HCT116 (cell line): ENCODE results near the gene TAOK3. TPM values are rescaled to one million over a fixed set of nuclear protein-coding genes. Genes with fewer than 3 reads are reported as not detected.

ENCODE experiments used
- ATAC-seq: fragments of 200-7000 bp; cut with Tn5 transposase; 2 replicates; pipeline ENCODE4 v1.9.1; 2020; ENCODE audit warnings: mild to moderate bottlenecking, moderate library complexity
- BruUV-seq: library from RNA; stranded (reverse); fragments of 400-500 nt; replicated peaks from 2 replicates; lab custom pipeline; 2021; lab: Mats Ljungman, UMichigan
- CTCF ChIA-PET: fragments of 300-600 bp; sonication (Branson Sonifier 250); formaldehyde crosslinking; loops from one replicate; lab custom pipeline; 2021; ENCODE audit warnings: antibody characterized with exemption; lab: Charles Lee
- POLR2A ChIA-PET: fragments of 300-600, 350-600 bp; sonication (Branson Sonifier 250); formaldehyde crosslinking; loops from one replicate; lab custom pipeline; 2021; ENCODE audit warnings: antibody characterized with exemption; lab: Charles Lee
- RAD21 ChIA-PET, 2 experiments: fragments of 300-600 bp; sonication (Branson Sonifier 250); formaldehyde crosslinking; loops; one replicate each; lab custom pipeline; 2023; ENCODE audit warnings: low total read pairs in 2 of 2; ENCODE audit not compliant: uncharacterized antibody in 2 of 2, unreplicated experiment in 2 of 2, low non-redundant PET in 1 of 2; lab: Charles Lee
- DNase-seq: peaks from one replicate; pipeline ENCODE4 v3.0.0-alpha.2; 2010; ENCODE audit warnings: low read depth, low spot score
- H2AFZ ChIP-seq: fragments of 200-600 bp; shearing (Covaris generic), sonication (generic); 2 replicates; pipeline ENCODE4 v1.6.1; 2017; ENCODE audit warnings: low read depth, mixed run types, mixed read lengths, antibody characterized with exemption, low read length; ENCODE audit not compliant: poor library complexity, severe bottlenecking
- H3K27ac ChIP-seq: 2 replicates; pipeline ENCODE4 v1.5.1; 2012; ENCODE audit warnings: low read depth, low read length
- H3K27me3 ChIP-seq: fragments of 200-600 bp; sonication (generic); 2 replicates; pipeline ENCODE4 v1.6.1; 2016; ENCODE audit warnings: mixed run types, low read length, mixed read lengths; ENCODE audit not compliant: insufficient read depth
- H3K36me3 ChIP-seq, 2 experiments: fragments of 200-500 bp in 1 of 2; fragments of 200-600 bp in 1 of 2; sonication (Bioruptor generic) in 1 of 2; sonication (generic) in 1 of 2; 2 replicates each; pipeline versions ENCODE4 v1.5.1 to v1.6.1; 2014 to 2016; ENCODE audit warnings: low read length in 2 of 2, inconsistent platforms in 1 of 2, mixed read lengths in 1 of 2, mixed run types in 1 of 2; ENCODE audit not compliant: insufficient read depth in 2 of 2, control insufficient read depth in 1 of 2
- H3K4me1 ChIP-seq, 2 experiments: fragments of 200-600 bp in 1 of 2; sonication (generic) in 1 of 2; 2 replicates each; pipeline versions ENCODE4 v1.5.1 to v1.6.1; 2012 to 2017; ENCODE audit warnings: low read length in 2 of 2, inconsistent platforms in 1 of 2, mild to moderate bottlenecking in 1 of 2, mixed read lengths in 1 of 2, mixed run types in 1 of 2, moderate library complexity in 1 of 2; ENCODE audit not compliant: insufficient read depth in 2 of 2, control insufficient read depth in 1 of 2
- H3K4me2 ChIP-seq: fragments of 200-600 bp; sonication (generic); 2 replicates; pipeline ENCODE4 v1.6.1; 2017; ENCODE audit warnings: mixed run types, low read length, mixed read lengths
- H3K4me3 ChIP-seq, 2 experiments: fragments of 200-600 bp in 1 of 2; sonication (generic) in 1 of 2; replicated peaks in 1 of 2; 2 replicates each; pipeline ENCODE4 v1.5.1; 2011 to 2016; ENCODE audit warnings: low read length in 2 of 2, control low read depth in 1 of 2, low read depth in 1 of 2, mild to moderate bottlenecking in 1 of 2, mixed read lengths in 1 of 2, mixed run types in 1 of 2
- H3K79me2 ChIP-seq: fragments of 200-600 bp; sonication (generic); 2 replicates; pipeline ENCODE4 v1.6.1; 2017; ENCODE audit warnings: mild to moderate bottlenecking, mixed run types, low read length, moderate library complexity, mixed read lengths; ENCODE audit not compliant: insufficient read depth
- H3K9ac ChIP-seq: fragments of 200-600 bp; sonication (generic); 2 replicates; pipeline ENCODE4 v1.6.1; 2016; ENCODE audit warnings: low read length, mixed read lengths
- H3K9me2 ChIP-seq: fragments of 200-600 bp; sonication (generic), shearing (Covaris generic); 2 replicates; pipeline ENCODE4 v1.6.1; 2017; ENCODE audit warnings: mixed run types, mild to moderate bottlenecking, moderate library complexity; ENCODE audit not compliant: insufficient read depth
- H3K9me3 ChIP-seq, 2 experiments: fragments of 200-500 bp in 1 of 2; fragments of 200-600 bp in 1 of 2; sonication (Bioruptor generic) in 1 of 2; sonication (generic) in 1 of 2; 2 replicates each; pipeline ENCODE4 v1.6.1; 2014 to 2017; ENCODE audit warnings: low read length in 2 of 2, mixed read lengths in 2 of 2, inconsistent platforms in 1 of 2, low read depth in 1 of 2, mild to moderate bottlenecking in 1 of 2, mixed run types in 1 of 2, moderate library complexity in 1 of 2; ENCODE audit not compliant: control insufficient read depth in 1 of 2, insufficient read depth in 1 of 2
- H4K20me1 ChIP-seq: fragments of 200-600 bp; sonication (generic), shearing (Covaris generic); 2 replicates; pipeline ENCODE4 v1.6.1; 2017; ENCODE audit warnings: mixed run types, mild to moderate bottlenecking, moderate library complexity; ENCODE audit not compliant: insufficient read depth
- CBX3 ChIP-seq: IDR thresholded peaks from 2 replicates; pipeline ENCODE4 v1.6.1; 2012; ENCODE audit warnings: low read depth
- CEBPB ChIP-seq: IDR thresholded peaks from 2 replicates; pipeline ENCODE4 v1.6.1; 2012; ENCODE audit warnings: low read depth
- EZH2 ChIP-seq: fragments of 200-600 bp; sonication (generic); IDR thresholded peaks from 2 replicates; pipeline ENCODE4 v1.6.1; 2017; ENCODE audit warnings: antibody characterized with exemption, mixed run types
- EZH2phosphoT487 ChIP-seq: fragments of 200-600 bp; IDR thresholded peaks from 2 replicates; pipeline ENCODE4 v1.6.1; 2018; ENCODE audit warnings: antibody characterized with exemption, borderline replicate concordance
- FOSL1 ChIP-seq: IDR thresholded peaks from 2 replicates; pipeline ENCODE4 v1.6.1; 2012; ENCODE audit warnings: low read depth
- JUND ChIP-seq: IDR thresholded peaks from 2 replicates; pipeline ENCODE4 v1.6.1; 2012
- POLR2A ChIP-seq: IDR thresholded peaks from 2 replicates; pipeline ENCODE4 v1.7.0; 2011; ENCODE audit warnings: borderline replicate concordance; ENCODE audit not compliant: insufficient read depth, insufficient read length; ENCODE audit errors: extremely low read depth
- POLR2AphosphoS5 ChIP-seq: IDR thresholded peaks from 2 replicates; pipeline ENCODE4 v1.6.1; 2011; ENCODE audit warnings: mild to moderate bottlenecking, low read depth, low read length, moderate library complexity
- RAD21 ChIP-seq: IDR thresholded peaks from 2 replicates; pipeline ENCODE4 v1.6.1; 2012; ENCODE audit warnings: low read depth, mild to moderate bottlenecking
- SIN3A ChIP-seq: IDR thresholded peaks from 2 replicates; pipeline ENCODE4 v1.6.1; 2012; ENCODE audit warnings: low read depth
- SP1 ChIP-seq: IDR thresholded peaks from 2 replicates; pipeline ENCODE4 v1.6.1; 2012; ENCODE audit warnings: low read depth
- SRF ChIP-seq: IDR thresholded peaks from 2 replicates; pipeline ENCODE4 v1.6.1; 2012; ENCODE audit warnings: low read depth
- TCF7L2 ChIP-seq: IDR thresholded peaks from 2 replicates; pipeline ENCODE4 v1.7.0; 2011; ENCODE audit warnings: borderline replicate concordance, inconsistent platforms; ENCODE audit not compliant: insufficient read depth, insufficient read length; ENCODE audit errors: extremely low read depth
- YY1 ChIP-seq: IDR thresholded peaks from 2 replicates; pipeline ENCODE4 v1.6.1; 2011; ENCODE audit warnings: low read length, low read depth, moderate library complexity, mild to moderate bottlenecking; ENCODE audit not compliant: insufficient replicate concordance; ENCODE audit errors: extremely low read depth
- ZFX ChIP-seq: fragments of 450-650 bp; IDR thresholded peaks from 2 replicates; pipeline ENCODE4 v1.6.1; 2017
- ZNF274 ChIP-seq: fragments of 200-500 bp; sonication (Bioruptor generic); IDR thresholded peaks from 2 replicates; pipeline ENCODE4 v1.6.1; 2014; ENCODE audit warnings: mild to moderate bottlenecking, low read depth, low read length, inconsistent platforms
- intact Hi-C: fragments of 100-400 bp; cut with micrococcal nuclease; formaldehyde crosslinking; loops from 2 replicates; pipeline ENCODE4 v1.10.0; 2022
- total RNA-seq: library from RNA; stranded (reverse); gene quantifications from one replicate; pipeline ENCODE4 v1.2.1, GENCODE V29; 2021; ENCODE audit not compliant: unreplicated experiment
- TF ChIP-seq, protein P1 (sequence below): IDR thresholded peaks from 2 replicates; pipeline ENCODE4 v1.6.1; 2012
- TF ChIP-seq, protein P2 (sequence below): IDR thresholded peaks from 2 replicates; pipeline ENCODE4 v1.6.1; 2012
- TF ChIP-seq, protein P3 (sequence below), 3 experiments: fragments of 200-600 bp in 1 of 3; sonication (generic) in 1 of 3; IDR thresholded peaks in 2 of 3; conservative IDR thresholded peaks in 1 of 3; 2 replicates each; pipeline ENCODE4 v1.5.1; 2012 to 2017; ENCODE audit warnings: low read depth in 2 of 3, low read length in 2 of 3, antibody characterized with exemption in 1 of 3, borderline replicate concordance in 1 of 3, control low read depth in 1 of 3, mild to moderate bottlenecking in 1 of 3, mixed read lengths in 1 of 3, mixed run types in 1 of 3, moderate library complexity in 1 of 3; ENCODE audit not compliant: insufficient read depth in 1 of 3
- TF ChIP-seq, protein P4 (sequence below): IDR thresholded peaks from 2 replicates; pipeline ENCODE4 v1.6.1; 2012; ENCODE audit warnings: low read depth

Gene TAOK3
- total RNA-seq, 1 experiment from 2014 or later = 10.5 TPM

DNA sequence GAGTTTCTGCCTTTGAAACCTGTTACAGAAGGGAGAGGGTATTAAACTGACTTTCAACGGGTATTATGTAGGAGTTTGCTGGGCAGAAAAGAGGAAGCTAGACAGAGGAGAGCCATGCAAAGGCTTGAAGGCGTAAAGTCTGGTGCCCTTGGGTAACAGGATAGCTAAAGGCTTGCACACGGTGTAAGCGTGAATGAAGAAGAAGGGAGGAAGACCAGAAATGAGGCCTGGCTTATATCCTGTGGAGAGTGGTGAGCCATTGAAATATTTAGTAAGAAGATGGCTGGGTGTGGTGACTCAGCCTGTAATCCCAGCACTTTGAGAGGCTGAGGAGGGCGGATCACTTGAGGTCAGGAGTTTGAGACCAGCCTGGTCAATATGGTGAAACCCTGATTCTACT, 26.2 kb upstream of the TAOK3 start:
- H3K9me2 ChIP-seq = no peaks in the 10 kb centered on the region
- BruUV-seq = no TSS peak
- POLR2A ChIA-PET = no interaction called here

More for the DNA sequence above, 26.2 kb upstream of the TAOK3 start:
- Histone ChIP-seq H4K20me1 (no peaks in the 10 kb centered on the region), H3K4me3 (no peak overlapping the region), H3K9ac (no peak overlapping the region), H3K27me3 (no peaks in the 10 kb centered on the region), H3K36me3 (peaks cover 7 to 17% of the 10 kb centered on the region in 2 experiments; a peak in 3 of 4 replicates), H3K27ac (no peak overlapping the region), H3K4me2 (no peak overlapping the region), H3K79me2 (no peaks in the 10 kb centered on the region), H3K9me3 (no peaks in the 10 kb centered on the region), H2AFZ (no peak overlapping the region), H3K4me1 (no peaks in the 10 kb centered on the region)
- intact Hi-C loops = no loop called here
- ChIA-PET RAD21 (no interaction called here), CTCF (no interaction called here)
- TF ChIP-seq FOSL1 (no peak), CEBPB (no peak), EZH2 (no peak), SIN3A (no peak), RAD21 (no peak), POLR2A (no peak), CBX3 (no peak), ZFX (no peak), TCF7L2 (no peak), ZNF274 (no peak), POLR2AphosphoS5 (no peak), YY1 (no peak), JUND (no peak), SP1 (no peak), EZH2phosphoT487 (no peak), SRF (no peak)
- TF ChIP-seq, protein P1, sequence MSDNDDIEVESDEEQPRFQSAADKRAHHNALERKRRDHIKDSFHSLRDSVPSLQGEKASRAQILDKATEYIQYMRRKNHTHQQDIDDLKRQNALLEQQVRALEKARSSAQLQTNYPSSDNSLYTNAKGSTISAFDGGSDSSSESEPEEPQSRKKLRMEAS = no peak
- TF ChIP-seq, protein P2, sequence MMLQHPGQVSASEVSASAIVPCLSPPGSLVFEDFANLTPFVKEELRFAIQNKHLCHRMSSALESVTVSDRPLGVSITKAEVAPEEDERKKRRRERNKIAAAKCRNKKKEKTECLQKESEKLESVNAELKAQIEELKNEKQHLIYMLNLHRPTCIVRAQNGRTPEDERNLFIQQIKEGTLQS = no peak
- TF ChIP-seq, protein P3, sequence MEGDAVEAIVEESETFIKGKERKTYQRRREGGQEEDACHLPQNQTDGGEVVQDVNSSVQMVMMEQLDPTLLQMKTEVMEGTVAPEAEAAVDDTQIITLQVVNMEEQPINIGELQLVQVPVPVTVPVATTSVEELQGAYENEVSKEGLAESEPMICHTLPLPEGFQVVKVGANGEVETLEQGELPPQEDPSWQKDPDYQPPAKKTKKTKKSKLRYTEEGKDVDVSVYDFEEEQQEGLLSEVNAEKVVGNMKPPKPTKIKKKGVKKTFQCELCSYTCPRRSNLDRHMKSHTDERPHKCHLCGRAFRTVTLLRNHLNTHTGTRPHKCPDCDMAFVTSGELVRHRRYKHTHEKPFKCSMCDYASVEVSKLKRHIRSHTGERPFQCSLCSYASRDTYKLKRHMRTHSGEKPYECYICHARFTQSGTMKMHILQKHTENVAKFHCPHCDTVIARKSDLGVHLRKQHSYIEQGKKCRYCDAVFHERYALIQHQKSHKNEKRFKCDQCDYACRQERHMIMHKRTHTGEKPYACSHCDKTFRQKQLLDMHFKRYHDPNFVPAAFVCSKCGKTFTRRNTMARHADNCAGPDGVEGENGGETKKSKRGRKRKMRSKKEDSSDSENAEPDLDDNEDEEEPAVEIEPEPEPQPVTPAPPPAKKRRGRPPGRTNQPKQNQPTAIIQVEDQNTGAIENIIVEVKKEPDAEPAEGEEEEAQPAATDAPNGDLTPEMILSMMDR (IDR thresholded peaks at IDR 0.05 in 2 of 3, conservative IDR thresholded peaks at IDR 0.05 in 1 of 3; ENCODE audit: borderline replicate concordance in 1 of 3, insufficient read depth in 1 of 3, low read depth in 2 of 3, low read length in 2 of 3) = no peak
- TF ChIP-seq, protein P4, sequence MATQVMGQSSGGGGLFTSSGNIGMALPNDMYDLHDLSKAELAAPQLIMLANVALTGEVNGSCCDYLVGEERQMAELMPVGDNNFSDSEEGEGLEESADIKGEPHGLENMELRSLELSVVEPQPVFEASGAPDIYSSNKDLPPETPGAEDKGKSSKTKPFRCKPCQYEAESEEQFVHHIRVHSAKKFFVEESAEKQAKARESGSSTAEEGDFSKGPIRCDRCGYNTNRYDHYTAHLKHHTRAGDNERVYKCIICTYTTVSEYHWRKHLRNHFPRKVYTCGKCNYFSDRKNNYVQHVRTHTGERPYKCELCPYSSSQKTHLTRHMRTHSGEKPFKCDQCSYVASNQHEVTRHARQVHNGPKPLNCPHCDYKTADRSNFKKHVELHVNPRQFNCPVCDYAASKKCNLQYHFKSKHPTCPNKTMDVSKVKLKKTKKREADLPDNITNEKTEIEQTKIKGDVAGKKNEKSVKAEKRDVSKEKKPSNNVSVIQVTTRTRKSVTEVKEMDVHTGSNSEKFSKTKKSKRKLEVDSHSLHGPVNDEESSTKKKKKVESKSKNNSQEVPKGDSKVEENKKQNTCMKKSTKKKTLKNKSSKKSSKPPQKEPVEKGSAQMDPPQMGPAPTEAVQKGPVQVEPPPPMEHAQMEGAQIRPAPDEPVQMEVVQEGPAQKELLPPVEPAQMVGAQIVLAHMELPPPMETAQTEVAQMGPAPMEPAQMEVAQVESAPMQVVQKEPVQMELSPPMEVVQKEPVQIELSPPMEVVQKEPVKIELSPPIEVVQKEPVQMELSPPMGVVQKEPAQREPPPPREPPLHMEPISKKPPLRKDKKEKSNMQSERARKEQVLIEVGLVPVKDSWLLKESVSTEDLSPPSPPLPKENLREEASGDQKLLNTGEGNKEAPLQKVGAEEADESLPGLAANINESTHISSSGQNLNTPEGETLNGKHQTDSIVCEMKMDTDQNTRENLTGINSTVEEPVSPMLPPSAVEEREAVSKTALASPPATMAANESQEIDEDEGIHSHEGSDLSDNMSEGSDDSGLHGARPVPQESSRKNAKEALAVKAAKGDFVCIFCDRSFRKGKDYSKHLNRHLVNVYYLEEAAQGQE = no peak
- DNase-seq (no peak), ATAC-seq (no peak)
